GM19238 (cell line): ENCODE results near the gene SCN8A.

Experiments
- DNase-seq: peaks from one replicate; pipeline ENCODE4 v3.0.0; 2011; ENCODE audit warnings: low spot score; ENCODE audit not compliant: insufficient read length

The SCN8A gene

GRCh38 chr12:51850081-51850964 lies 259.3 kb downstream of the SCN8A start:
- no peak for DNase-seq

GRCh38 chr12:51850965-51851299 lies 259.9 kb downstream of the SCN8A start:
- DNase-seq = no peak

GRCh38 chr12:51851413-51852124 lies 260.5 kb downstream of the SCN8A start:
- no peak for DNase-seq

- no peak for DNase-seq
These were observed 261.5 kb downstream of the SCN8A start for GRCh38 chr12:51852404-51853137.

GRCh38 chr12:51855586-51856428 lies 264.8 kb downstream of the SCN8A start:
- no peak for DNase-seq

GRCh38 chr12:51860986-51861385 lies 270.0 kb downstream of the SCN8A start:
- no peak for DNase-seq
